ENCODE results near the gene PODN.

- no peak for TF ChIP-seq CTCF (IDR thresholded peaks at IDR 0.05)
- no peak for TF ChIP-seq POLR2A (IDR thresholded peaks at IDR 0.05)
- no peak for TF ChIP-seq EP300 (IDR thresholded peaks at IDR 0.05)
Observed at GRCh38 chr1:53050310-53050709, 11.7 kb upstream of the PODN start.

Data from tibial nerve (tissue), 4 donors.